ENCODE data around the gene POU2F3. TPM values are rescaled to one million over a fixed set of nuclear protein-coding genes. Genes with fewer than 3 reads are reported as not detected.

POU2F3 gene
- total and polyA plus RNA-seq, 2 of the 13 experiments (the other 11 are each of a cell fraction or from before 2014, with no cell fraction given): not detected

GRCh38 chr11:120336641-120337354 is 96.9 kb downstream of the POU2F3 start (continued):
- TF ChIP-seq SAP130 (CRISPR knock-in tag; IDR thresholded peaks at IDR 0.05; ENCODE audit: low read depth): 0 out of 2 replicates have a peak, but pooled peaks have one; percentile 3
- peak; percentile 36; the same call in 1 of the 2 replicates for TF ChIP-seq ZNF142 (CRISPR knock-in tag; IDR thresholded peaks at IDR 0.05)
- no peak for TF ChIP-seq RBAK (CRISPR knock-in tag; IDR thresholded peaks at IDR 0.05)
- TF ChIP-seq KAT8 (CRISPR knock-in tag; IDR thresholded peaks at IDR 0.05): no peak
- TF ChIP-seq THAP9 (CRISPR knock-in tag; IDR thresholded peaks at IDR 0.05; ENCODE audit: borderline replicate concordance): peak; percentile 36; the same call in 1 of the 2 replicates
- peak; percentile 33; the same call in 1 of the 2 replicates for TF ChIP-seq ARID4A (CRISPR knock-in tag; IDR thresholded peaks at IDR 0.05; ENCODE audit: borderline replicate concordance)
- TF ChIP-seq ZFX (CRISPR knock-in tag; IDR thresholded peaks at IDR 0.05; ENCODE audit: low read depth): peak; percentile 6; the same call in 1 of the 2 replicates
- TF ChIP-seq POLR2A (IDR thresholded peaks at IDR 0.05; ENCODE audit: insufficient read depth in 1 of 2, low read depth in 2 of 2, low read length in 2 of 2): peak in 1 of 2 experiments; percentile 24; a peak in 2 of 4 replicates
- no peak for TF ChIP-seq ZNF780A (CRISPR knock-in tag; IDR thresholded peaks at IDR 0.05)
- TF ChIP-seq PHF8 (CRISPR knock-in tag; IDR thresholded peaks at IDR 0.05): peak; percentile 4; the same call in 1 of the 2 replicates
- TF ChIP-seq ADNP (CRISPR knock-in tag; IDR thresholded peaks at IDR 0.05): no peak
- peak; percentile 7 for TF ChIP-seq ZNF18 (CRISPR knock-in tag; IDR thresholded peaks at IDR 0.05; ENCODE audit: insufficient replicate concordance)
- TF ChIP-seq SOX6 (IDR thresholded peaks at IDR 0.05): no peak
- 0 out of 2 replicates have a peak, but pooled peaks have one; percentile 7 for TF ChIP-seq SOX6 (CRISPR knock-in tag; IDR thresholded peaks at IDR 0.05)
